Measurements from ENCODE around the gene TNFRSF25. TPM values are rescaled to one million over a fixed set of nuclear protein-coding genes. Genes with fewer than 3 reads are reported as not detected.

Gene TNFRSF25
- total RNA-seq, 1 experiment from 2014 or later: 0.12 TPM

DNA sequence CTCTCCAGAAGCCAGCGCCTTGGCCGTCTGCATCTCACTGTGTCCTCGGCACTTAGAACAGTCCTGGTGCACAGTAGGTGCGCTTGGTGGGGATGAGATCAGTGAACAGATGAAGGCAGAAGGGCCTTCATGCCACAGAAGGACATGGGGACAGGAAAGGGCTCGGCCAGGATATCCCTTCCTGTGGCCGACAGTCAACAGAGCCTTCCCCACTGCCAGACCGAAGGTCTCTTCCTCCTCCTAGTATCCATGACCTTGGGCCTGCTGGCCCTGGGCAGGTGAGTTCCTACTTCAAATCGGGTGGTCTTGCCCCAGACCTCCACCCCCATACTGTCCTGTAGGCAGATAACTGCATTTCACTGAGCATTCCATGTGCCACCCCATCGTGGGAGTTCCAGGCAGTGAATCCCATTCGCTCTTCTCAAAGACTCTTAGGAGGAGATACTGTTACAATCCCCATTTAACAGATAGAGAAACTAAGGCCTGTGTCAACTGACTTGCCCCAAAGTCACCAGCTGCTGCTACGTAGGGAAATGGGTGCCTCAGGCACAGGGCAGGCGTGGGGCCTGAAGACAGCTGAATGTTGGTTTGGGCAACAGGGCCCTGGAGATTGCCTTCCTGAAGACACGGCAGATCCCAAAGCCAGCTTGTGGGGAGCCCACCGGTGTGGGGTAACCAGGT is 22.0 kb upstream of the TNFRSF25 start:
- no peak for DNase-seq (ENCODE audit: low read depth)

DNA sequence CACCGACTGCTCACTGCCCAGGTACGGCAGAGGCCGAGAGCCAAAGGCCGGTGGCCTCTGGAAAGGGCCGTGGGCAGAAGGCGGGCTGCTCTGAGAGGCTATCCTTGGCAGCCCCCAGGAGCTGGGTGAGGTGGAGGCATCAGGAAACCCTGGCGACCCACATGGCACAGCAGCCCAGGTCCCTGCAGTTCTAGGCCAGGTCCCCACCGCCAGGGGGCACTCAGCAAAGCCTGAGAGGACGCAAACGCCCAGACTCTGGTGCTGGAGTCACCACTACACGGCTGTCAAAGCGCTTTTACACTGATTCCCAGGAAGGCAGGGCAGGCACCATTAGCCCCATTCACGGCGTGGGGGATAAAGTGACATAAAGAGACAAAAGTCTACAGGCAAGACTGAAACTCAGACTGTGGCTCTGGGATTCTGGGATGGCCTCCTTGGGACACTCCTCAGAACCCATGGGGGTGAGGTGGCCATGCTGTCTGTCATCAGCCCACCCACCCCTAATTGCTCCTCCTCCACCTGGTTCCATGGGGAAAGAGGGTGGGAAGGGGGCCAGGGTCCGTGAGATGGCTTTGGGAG is 20.5 kb upstream of the TNFRSF25 start:
- peak; percentile 76 for DNase-seq (ENCODE audit: low read depth)

DNA sequence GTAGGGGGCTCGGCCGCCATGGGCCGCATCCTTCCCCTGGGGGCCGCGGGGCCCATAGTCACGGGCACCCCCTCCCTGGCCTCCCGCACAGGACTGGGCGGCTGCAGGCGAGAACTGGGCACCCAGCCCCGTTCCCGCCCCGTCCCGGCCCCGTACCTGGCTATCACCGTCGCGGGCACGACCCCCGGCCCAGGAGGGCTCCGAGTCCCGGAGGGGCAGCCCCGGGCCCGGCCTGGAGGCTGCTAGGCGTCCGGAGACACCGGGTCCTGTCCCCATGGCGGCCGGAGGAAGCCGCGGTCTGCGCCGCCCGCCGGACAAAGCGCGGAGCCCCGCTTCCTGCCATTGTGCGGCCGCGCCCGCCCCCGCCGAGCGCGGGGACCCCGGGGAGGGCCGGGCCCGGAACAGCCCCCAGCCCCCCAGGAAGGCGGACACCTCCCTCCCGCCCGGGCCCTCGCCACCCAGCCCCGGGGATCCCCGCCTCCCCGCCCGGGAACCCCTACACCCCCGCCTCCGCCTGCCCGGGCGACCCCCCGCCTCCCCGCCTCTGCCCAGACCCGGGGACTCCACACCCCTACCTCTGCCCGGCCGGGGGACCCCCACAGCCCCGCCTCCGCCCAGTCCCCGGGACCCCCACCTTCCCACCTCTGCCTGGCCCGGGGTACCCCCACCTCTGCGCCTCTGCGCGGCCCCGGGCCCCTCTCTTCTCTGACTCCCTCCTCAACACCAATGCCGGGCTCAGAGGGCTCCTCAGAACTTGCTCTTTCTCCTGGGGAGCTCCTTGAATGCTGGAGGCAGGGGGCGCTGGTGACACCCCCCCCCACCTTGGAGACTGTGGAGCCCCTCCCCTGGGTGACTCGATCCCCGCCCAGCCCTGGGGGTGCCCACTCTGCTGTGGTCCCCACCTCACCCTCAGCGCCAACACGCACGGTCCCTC is 19.5 kb upstream of the TNFRSF25 start:
- no peak for DNase-seq (ENCODE audit: low read depth)

DNA sequence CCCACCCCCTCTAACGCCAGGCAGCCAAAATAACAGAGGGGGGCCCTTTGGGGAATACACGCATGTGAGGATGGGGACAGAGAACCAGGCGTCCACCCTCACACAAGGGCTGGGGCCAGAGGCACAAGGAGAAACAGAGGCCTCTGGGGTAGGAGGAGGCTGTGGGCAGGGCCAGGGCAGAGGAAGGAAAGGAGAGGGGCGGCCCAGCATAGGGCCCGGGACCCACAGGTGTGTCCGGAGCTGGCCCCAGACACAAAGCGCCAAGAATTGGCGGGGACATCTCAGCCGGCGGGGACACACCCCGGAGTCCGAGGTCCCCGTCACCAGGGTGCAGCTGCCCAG is 18.8 kb upstream of the TNFRSF25 start:
- no peak for DNase-seq (ENCODE audit: low read depth)

DNA sequence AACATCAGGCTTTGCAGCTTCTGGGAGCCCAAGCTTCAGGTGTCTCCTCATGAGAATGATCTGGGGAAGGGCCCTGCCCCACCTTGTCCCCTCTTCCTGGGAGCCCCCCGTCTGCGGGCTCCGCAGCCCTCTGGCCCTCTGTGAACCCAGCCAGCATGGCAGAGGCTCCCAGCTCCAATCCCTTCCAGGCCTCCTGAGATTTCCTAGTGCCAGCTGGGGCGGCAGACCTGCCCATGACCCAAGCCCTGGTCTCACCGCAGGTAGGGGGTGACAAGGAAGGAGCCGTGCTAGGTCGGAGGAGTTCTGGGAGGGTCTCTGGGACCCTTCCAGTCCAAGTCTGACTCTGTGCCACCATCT is 17.8 kb upstream of the TNFRSF25 start:
- DNase-seq (ENCODE audit: low read depth): no peak

DNA sequence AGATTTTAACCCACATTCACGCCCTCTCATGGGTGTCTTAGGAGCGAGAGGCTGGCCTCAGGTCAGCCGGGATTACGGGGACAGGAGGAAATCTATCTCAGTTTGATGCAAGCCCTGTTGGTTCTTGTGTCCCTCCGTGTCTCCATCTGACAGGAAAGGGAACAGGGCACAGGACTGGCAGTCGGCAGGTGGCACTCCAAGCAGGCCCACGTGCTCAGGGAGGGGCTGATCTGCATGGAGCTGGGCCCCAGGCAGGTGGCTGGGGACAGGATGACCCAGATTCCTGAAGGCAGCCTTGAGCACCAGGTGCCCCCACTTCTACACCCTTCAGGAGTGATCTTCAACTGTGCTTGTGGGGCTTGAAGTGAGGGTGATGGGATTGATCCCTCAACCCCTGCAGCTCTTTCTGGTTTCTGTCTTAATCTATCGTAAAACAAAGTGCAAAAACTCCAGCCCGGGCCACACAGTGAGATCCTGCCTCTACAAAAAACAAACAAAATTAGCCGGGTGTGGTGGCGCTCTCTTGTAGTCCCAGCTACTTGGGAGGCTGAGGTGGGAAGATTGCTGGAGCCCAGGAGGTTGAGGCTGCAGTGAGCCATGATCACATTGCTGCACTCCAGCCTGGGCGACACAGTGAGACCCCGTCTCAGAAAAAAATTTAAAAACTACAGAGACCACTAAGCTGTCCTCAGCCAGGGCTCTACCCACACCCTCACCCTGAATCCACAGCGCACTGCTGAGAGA is 17.2 kb upstream of the TNFRSF25 start:
- DNase-seq (ENCODE audit: low read depth): no peak

DNA sequence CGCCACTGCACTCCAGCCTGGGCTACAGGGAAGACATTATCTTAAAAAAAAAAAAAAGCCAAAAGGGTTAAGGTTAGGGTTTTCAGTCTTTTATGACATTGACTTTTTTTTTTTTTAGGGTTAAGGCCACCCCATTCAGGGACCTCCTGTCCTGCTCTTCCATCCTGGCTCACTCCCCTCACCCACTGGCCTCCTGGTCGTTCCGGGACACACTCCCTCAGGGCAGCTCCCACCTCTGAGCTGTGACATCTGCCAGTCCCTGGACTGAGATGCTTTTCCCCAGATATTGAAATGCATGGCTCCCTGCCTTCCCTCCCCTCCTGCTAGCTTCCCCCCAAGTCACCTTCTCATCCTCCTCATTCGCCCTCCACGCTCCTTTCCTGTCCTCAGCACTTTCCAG is 15.8 kb upstream of the TNFRSF25 start:
- DNase-seq (ENCODE audit: low read depth): no peak

DNA sequence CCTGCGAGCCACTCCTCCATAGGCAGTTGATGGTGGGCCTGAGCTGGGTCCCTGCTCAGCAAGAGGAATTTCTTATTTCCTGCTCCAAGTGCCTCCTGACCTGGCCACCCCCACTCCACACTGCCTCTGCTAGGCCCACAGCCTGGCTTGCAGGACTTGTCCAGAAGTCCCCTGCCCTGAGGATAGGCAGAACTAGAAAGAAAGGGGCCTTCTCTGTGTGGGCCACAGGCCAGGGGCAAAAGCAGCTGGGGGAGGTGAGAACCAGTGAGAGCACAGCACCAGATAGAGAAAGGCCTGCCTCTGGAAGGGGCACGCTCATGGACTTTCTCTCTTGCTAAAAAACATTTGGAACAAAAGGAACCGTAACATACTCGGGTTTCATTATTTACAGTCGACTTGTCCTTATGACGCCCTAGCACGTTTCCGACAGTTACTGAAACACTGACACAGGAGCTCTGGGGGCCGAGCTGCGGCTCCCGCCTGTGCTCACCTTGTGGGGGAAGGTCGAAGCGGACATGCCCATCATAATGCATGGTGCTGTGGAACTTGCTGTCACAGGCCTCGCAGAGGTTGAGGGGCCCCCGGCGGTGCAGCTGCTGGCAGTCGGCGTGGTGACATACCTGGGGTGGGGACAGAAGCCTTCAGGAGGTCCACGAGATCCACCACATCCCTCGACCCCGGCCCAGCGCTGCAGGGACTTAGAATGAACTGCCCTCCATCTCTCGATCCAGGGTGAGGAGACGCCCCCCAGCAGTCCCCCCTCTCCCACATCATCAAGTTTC is 11.3 kb upstream of the TNFRSF25 start:
- no peak for DNase-seq (ENCODE audit: low read depth)

DNA sequence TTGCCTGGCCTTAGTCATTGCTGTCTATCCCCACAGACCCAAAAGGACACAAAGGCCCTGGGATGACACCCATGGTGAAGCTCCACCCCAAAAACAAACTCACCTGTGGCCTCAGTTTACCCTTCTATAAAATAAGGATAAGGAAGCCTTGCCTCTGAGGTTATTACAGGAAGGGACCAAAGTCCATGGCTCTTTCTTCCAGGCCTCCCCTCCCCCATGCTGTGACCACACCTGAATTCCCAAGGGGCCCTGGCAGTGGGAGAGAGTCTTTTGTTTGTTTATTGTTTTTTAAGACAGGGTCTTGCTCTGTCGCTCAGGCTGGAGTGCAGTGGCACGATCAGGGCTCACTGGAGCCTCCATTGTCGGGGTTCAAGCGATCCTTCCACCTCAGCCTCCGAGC is 10.5 kb upstream of the TNFRSF25 start:
- no peak for DNase-seq (ENCODE audit: low read depth)

DNA sequence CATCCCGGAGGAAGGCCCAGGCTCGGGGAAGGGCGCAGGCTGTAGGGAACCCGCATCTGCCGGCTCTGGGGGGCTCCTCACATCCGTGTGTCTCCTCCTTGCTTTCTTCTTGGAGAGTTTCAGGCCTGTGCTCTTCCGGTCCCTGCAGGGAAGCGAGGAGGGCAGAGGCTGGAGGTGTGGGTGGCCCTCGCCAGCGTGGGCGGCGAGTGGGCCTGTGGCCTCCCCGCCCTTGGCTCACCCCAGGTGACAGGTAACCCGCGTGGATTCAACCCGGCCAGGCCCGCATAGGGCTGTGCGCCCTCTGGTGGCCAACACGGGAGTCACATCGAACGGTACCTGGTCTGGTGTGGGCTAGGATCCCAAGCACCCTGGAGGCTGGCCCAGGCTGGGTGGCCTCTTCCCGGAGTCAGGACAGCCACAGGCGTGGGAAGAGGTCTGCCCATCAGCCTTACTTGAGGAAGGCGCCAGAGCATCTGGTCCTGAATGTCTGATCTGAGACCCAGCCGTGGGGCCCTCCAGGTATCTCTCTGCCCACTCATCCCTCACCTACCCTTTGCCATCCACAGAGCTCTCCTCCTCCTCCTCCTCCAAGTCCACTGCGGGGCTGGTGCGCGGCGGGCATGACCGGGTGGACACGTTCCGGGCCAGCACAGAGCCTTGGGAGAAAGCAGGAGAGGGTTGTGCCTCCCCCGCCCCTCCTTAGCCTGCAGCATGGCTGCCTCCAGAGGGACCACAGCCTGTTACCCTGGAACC is 9.6 kb upstream of the TNFRSF25 start:
- peak; percentile 25 for DNase-seq (ENCODE audit: low read depth)

DNA sequence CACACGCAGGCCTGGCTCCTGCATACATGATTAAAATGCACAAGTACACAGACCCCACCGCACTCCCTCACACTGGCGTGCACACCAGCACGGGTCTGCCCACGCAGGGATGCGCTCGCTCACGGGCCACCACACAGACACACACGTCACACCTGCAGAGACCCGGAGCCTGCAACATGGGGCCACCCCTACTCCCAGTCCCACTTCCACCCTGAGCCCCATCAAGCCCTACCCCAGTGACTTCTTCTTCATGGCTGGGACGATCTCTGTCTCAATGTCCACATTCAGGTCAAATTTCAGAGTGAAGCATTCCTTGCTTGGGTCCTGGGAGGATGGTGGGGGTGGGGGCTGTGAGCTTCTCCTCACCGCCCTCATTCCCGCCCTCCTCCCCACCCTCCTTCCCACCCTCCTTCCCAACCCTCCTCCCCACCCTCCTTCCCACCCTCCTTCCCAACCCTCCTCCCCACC is 8.9 kb upstream of the TNFRSF25 start:
- no peak for DNase-seq (ENCODE audit: low read depth)

DNA sequence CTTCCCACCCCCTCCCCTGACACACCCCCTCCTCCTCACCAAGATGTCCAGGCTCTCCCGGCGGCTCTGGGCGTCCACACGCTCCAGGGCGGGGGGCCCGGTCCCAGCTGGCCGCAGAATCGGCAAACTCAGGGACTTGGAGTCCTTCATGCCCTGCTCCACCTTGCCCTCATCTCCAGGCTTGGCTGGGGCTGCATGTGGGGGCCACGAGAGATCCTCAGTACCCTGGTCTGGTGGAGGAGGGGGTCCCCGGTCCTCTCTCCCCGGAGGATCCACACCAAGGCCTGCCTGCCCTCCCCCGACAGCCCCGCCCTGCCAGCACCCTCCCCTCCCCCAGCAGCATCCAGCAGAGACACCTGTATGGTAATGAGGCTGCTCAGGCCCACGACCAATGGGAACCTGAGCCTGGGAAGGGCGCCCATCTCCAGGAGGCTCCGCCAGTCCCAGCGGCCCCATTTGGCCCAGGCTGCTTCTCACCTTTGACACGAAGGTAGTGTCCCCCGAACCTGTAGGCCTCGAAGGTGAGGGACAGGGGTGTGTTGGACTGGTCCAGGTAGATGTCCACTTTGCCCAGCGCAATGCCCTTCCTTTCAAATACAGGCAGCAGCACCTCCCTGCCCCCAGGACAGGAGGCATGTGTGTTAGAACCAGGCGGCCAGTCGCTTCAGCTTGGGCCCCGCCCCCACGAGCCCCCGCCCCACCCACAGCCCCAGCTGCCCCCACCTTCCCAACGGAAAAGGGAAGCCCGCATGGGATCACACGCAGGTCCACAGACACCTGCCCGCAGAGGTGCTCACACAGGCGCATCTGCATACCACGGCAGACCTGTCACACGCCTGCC is 8.2 kb upstream of the TNFRSF25 start:
- no peak for DNase-seq (ENCODE audit: low read depth)

DNA sequence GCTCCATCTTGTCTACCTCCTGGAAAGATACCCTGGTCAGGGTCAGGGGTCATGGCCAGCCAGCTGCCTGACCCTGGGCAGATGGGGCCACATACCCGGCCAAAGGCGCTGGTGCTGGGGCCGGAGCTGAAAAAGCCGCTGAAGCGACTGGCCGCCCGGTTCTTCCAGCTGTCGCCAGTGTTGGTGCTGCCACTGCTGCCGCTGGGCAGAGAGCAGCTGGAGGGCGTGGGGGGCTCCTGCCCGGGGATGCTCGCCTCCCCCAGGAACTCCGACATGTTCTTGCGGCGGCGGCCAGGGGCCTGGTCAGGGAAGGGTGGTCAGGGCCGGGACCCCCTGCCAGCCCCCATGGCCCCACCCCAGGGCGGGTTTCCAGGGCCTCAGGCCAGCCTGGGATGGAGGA is 7.2 kb upstream of the TNFRSF25 start:
- no peak for DNase-seq (ENCODE audit: low read depth)

DNA sequence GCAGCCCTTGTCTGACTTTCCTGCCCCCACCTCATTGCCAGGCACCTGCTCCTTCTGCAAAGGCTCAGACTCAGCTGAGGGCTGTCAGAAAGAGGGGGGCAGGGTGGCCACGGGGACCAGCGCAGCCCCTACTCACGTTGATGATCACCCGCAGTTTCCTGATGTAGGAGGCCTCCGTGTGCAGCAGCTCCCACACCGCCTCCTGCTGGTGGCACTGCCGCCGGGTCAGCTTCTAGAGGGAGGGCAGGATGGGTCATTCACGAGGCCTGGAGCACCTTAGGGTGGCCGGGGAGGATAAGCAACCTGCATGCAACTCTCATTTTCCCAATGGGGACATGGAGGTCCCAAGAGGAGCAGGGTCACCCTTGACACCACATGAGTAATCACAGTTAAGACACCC is 6.4 kb upstream of the TNFRSF25 start:
- DNase-seq (ENCODE audit: low read depth): no peak

DNA sequence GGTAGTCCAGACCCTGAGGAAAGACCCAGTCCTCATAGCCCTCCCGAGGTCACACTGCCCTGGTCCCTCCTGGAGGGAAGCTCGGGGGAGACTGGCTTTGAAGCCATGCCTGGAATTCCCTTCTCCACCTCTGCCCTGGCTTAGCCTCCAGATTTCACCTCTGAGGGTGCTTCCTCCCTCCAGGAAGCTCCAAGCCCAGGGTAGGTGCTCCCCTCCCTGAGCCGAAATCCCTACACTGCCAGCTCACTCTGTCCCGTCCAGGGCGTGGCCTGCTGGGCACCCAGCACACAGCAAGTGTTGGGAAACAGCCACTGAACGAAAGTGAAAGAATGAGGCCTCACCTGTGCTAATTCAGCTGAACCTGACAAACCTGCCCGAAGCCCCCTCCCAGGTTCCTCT is 6.0 kb upstream of the TNFRSF25 start:
- no peak for DNase-seq (ENCODE audit: low read depth)

DNA sequence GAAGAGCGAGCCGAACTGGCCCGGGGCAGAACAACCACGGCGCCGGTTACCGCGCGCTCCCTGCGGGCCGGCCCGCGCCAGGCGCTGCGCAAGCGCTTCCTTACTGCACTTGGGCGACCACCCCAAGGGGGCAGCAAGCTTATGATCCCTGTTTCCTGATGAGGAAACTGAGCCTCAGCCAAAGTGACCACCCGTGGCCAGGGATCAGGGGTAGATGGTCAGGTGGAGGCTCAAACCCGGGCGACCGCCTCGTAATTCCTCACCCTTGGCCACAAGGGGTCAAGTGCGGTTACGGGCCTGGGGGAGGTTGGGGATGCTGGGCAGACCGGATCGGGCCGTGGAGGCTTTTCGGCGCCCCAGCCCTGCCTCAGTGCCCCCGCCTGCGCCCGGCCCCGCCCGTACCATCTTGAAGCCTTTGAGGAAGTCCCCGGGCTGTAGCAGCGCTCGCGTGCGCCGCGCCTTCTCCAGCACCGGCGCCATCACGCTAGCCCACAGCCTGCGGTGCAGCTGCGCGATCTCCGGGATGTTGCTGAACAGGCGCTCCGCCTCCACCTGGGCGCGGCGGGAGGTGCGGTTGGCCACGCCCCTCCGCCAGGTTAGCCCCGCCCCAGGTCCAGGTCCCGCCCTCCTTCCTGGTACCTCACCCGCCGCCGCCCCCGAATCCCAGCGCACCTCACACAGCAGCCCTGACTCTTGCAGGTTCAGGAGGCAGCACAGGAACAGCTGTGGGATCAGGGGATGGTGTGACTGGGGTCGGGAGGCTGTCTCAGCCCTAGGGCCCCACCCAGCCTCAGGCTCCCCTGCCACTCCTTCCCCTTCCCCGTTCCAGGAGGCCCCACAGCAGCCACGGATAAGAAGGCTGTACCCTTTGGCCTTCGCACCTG is 5.4 kb upstream of the TNFRSF25 start:
- DNase-seq (ENCODE audit: low read depth): no peak

DNA sequence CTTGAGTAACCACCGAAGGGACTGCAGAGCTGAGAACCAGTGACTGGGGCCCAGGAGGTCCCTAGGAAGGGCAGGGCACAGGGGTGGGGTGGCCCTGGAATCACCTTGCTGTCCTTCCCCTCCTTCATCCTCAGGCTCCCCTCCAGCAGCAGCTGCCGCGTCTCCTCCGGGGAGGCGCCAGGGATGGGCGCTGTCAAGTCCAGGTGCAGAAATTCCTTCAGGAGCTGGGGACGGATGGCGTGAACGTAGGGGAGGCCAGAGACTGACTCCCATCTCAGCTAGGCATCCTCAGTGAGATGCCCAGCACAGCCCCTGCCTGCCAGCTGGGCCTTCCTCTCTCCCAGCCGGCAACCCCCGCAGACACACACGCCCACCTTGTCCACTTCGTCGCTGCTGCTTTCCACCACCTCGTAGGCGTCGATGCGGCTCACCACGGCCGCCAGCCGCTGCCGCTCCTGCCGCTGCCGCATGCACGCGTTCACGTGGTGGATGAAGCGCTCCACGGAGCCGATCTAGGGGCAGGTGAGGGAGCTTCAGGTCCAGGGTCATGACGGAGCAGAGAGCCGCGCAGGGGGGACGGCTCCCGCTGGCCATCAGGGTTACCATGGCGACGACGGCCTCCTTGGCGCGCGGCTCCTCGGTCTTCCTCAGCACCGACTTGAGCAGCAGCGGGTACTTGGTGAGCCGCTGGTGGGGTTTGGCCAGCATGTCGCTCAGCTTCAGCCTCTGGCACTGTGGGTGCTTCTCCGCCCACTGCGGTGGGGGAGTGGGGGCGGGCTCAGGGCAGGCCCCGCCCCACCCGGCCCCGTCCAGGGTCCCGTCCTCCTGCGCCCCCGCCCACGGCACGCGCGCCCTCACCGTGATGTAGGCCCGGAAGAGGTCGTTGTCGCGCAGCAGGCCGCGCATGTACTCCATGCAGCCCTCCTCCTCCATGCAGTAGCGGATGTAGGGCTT is 4.4 kb upstream of the TNFRSF25 start:
- DNase-seq (ENCODE audit: low read depth): no peak
